HG02588 (cell line): ENCODE data around the gene MPI.
A peak's percentile ranks its signal among the peaks of the same experiment; 100 is the strongest.
"Not testable (repeated sequence)": the region's sequence is repeated elsewhere in the genome, so short reads cannot be mapped to it uniquely, and the experiment has no call there.

Source experiments
- ATAC-seq: cut with Tn5 transposase; IDR thresholded peaks from one replicate; pipeline ENCODE4 v1.9.1; 2021; ENCODE audit warnings: mild to moderate bottlenecking, moderate library complexity; ENCODE audit not compliant: unreplicated experiment

MPI gene

DNA sequence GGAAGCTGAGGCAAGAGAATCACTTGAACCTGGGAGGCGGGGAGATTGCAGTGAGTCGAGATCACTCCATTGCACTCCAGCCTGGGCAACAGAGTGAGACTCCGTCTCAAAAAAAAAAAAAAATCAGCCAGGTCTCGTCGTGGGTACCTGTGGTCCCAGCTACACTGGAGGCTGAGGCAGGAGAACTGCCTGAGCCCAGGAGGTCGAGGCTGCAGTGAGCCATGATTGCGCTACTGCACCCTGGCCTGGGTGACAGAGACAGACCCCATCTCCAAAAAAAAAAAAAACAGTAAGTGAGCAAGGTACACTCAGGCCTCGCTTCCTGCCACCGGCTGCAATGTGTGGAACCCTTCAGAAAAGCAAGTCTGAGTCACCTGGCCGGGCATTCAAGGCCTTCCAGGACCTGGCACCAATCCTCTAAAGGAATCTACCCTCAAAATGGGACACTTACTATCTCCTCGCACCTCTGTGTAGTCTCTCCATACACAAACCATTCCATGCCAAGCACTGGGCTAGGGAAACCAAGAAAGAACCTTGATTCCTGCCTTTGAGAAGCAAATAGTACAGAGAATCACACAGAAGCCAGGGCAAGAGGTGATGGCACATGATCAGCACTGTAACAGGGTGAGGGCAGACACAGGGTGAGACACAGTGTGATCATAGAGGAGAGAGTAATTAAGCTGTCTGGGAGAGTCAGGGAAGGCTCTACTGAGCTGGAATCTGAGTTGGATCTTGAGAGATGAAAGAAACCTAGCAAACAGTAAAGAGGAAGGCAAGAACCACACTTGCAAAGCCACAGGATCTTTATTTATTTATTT lies 26.4 kb upstream of the MPI start:
- no peak for ATAC-seq

DNA sequence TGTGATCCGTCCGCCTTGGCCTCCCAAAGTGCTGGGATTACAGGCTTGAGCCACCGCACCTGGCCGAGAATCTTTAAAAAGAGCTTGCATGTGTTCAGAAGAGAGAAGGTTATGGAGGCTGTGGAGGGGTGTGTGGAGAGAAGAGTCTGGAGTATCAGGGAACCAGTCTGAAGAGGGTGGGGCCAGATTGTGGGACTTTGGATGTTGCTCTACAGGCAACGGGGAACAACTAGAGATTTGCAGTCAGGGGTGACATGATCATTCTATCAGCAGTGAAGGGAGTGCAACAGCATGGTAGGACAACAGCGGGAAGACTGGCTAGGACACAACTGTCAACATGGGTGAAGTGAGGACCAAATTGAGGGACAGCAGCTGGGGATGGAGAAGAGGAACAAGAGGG lies 25.5 kb upstream of the MPI start:
- no peak for ATAC-seq

DNA sequence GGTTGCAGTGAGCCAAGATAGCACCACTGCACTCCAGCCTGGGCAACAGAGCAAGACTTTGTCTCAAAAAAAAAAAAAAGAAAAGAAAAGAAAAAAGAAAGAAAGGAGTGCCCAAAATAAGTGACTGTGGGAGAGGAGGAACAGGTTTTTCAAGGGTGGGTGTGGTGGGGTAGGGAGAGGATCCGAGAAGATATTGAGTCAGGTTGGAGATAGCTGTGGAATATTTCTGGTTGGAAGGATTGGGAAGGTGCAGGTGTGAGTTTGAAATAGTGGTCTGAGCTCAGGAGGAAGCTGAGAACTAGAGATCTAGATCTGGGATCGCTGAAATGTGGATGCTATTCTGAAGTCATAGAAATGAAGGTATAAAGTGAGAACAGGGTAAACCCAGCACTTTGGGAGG lies 24.5 kb upstream of the MPI start:
- no peak for ATAC-seq

DNA sequence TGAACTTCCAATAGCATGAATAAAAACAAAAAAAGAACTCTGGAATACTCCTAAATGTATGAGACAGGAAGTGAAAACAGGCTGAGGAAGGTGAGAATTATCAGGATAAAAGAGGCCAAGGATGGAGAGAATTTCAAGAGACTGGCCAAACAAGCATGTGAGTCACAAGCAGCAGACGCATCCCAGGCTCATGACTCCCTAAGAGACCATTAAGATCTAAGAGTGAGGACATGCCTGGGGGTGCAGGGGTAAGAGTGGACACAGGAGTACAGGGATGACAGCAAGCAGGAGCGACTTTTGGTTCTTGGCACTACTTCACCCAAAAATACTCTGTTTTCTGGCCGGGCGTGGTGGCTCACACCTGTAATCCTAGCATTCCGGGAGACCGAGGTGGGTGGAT lies 23.8 kb upstream of the MPI start:
- no peak for ATAC-seq

DNA sequence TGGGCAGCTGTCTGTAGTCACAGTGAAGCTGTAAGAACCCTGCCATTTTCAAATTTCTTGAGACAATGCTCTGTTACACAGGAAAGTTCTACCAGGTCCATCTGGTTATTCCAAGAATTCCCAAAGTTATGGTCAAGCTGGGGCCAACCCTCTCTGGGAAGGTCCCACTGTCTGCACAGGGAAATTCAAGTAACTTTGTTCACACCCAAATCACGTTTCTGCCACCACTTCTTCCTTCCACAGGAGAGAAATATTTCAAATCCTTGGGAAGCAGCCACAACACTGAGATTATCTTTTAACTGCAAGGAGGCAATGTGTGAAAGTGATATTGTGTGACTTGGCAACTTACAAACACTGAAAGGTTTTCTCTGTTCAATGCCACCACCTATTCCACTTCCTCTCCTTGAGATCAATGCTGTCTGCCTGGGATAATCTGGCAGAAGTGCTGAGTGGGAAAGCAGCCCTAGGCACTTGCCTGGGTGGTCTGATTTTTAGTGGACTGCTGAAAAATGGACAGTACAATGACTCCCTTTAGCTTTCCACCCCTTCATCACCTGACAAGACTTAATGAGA lies 22.3 kb upstream of the MPI start:
- no peak for ATAC-seq

DNA sequence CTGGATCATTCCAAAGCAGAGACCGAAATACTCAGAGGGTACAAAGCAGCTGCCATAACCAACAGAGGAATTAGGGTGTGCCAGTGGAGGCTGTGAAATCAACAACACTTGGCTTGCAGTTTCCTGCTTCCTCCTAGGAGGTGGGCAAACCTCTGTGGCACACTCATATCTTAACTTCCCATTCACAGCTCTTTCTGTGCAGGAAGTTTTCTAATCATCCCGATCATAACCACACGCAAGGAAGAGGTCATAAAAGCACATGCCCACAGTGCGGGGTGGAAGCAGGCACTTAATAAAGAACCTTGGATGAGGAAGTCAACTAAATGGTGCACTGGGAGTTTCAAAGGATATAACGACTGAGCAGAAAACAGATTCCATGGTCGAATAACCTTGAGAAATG lies 21.8 kb upstream of the MPI start:
- no peak for ATAC-seq

DNA sequence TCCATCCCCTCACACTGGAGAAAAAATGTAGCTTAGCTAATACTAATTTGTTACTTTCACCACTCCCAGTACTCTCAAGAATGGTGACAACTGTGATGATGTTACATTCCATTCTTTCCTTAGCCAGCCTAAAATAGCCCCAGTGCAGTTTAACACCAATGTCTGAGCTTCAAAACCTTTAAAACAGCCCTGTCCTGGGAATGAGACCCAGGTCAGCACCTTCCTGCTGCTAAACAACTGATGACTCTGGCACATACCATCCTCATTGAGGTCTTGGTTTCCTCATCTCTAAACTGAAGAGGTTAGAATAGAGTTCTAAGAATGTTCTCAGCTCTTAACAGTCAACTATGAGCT lies 20.5 kb upstream of the MPI start:
- ATAC-seq: no peak

DNA sequence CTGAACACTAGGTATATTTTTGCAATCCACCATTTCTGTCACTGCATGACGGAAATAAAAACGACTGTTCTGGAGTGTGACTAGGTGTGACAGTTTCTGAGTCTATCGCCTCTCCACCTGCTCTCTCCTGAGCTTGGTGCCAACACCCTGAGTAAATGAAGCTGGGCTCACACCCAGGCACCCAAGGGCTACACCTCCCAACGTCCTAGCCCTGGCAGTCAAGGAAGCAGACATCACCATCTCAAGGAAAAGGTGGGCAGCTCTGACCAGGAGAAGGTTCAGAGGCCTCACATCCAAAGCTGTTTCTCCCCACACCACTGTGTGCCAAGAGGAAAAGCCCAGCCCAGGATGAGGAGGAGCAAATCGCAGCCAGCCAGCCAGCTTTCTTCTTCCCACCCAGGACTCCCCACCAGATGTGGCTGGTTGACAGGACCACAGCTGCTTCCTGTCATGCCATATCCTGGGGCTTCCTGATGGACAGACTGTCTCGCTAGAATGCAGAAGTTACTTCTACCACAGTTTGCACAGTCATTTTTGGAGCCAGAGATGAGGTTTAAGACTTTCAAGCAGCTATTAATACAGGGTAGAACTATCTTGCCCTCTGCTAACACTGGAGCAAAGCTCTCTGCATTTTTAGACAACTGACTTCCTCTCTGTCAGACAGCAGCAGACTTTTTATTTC lies 20.0 kb upstream of the MPI start:
- ATAC-seq: peak; percentile 38

DNA sequence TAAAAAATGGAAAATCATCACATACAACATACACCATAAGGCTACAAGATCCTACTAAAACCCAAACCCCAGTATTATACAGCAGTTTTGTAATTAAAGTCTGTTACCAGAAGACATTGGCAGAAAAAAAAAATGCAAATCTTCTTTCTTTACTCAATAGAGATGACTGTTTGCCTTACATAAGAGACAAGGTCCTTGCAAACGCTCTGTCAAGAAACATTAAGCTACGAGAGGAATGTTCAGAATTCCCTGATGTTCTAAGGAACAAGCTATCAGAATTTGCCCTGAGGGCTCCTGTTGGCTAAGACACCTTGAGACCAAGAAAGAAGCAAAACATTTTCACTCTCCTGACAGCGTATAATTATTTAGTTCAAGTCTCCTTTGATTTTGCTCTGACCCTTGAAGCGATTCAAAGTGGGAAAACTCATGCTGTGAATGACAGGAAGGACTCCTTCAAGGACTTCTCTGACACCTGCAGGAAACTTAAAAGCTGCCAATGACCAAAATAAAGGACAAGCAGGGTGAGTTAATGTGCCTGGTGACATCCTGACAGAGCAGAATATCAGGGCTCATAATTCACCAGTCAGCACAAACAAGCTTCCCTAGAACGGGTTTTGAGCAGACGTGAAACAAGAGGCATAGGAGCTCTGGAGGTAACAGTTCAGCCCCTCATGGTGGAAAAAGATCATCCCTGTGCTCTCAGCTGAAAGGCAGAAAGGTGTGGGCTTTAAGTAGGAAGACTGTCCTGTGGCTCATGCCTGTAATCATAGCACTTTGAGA lies 19.2 kb upstream of the MPI start:
- ATAC-seq: no peak

DNA sequence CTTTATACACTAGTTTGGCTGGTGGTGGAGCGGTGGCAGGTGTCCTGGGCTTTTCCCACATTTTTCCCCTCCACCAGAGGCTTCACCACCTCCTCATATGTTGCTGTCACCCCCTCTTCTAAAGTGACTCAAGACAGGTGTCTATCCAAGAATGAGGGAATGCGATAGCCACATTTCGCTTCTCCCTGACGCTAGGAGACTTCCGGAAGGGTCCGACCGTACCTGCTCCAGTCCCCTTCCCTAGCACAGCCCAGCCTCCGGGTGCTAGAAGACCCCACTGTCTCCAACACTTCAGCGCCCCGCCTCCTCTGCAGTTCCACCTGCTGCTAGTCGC lies 17.2 kb upstream of the MPI start:
- no peak for ATAC-seq

DNA sequence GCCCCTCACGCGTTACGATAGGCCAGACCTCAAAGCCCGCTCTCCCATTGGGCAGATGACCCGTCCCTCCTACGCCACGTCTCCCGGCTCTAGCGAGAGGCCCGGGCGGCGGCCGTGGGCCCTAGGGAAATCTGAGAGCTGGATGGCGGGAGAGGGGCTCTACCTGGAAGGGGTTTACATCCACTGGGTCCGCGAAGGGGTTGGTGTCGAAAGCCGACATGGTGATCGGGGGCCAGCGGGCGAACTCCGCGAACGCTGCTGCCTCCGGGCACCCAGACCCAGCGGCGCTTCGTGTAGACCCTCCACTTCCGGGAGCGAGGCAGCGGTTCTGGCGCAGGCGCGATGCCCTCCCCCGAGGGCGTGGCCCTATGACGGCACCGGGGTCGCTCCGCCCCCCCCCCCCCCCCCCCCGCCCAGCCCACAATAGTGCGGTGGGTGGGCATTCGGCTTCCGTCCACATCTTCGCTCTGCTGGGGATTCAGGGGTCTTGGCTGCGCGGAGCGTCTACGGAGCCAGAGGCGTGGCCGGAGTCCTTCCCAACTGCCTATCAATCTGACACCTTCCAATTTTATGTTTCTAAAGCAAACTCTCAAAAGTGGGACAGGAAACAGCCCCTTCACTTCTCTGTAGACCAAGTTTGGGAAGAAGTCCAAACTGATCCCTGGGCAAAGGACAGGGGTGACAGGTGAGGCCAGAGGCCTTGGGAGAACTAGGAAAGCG lies 16.6 kb upstream of the MPI start, which contains the start of gene SCAMP2:
TSS of gene SCAMP2 (minus strand) at position 330 of the 720 bp plus-strand sequence. CDS start at position 220, 110 bp downstream.
- ATAC-seq: peak; percentile 76

DNA sequence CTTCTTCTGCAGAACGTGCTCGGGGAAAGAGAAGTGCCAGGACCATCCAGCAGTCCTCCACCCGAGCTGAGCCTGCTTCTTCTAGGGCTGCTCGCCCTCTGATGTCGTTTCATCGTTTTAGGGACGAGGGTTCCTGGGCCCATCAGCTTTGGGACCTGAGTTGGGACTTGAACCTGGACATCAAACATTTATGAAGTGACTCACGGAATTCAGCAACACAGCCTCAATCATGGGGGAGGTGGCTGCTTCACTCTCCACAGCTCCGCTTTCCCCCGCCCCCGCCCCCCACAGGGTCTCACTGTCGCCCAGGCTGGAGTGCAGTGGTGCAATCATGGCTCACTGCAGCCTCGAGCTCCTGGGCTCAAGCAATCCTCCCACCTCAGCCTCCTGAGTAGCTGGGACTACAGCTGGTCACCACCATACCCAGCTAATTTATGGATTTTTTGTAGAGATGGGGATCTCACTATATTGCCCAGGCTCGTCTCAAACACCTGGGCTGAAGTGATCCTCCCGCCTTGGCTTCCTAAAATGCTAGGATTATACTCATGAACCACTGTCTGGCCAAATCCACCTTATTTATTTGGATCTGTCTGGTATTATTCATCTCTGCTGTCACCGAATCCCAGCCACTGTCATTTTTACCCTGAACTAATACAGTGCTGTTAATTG lies 16.0 kb upstream of the MPI start:
- no peak for ATAC-seq

DNA sequence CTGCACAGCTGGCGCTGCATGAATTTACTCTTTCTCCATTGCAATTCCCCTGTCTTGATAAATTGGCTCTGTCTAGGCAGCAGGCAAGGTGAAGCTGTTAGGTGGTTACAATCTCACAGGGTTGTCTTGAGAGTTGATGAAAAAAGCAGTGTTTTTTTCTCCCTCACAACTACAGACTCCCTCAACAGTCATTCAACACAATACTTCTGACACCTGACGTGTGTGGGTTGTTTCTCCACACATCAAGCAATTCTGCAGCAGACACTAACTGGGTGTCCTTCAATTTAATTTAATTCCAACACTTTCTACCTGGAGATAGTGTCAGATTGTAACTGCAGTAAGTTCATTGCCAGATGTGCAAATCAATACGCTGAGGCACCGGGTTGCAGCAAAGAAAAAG lies 11.6 kb upstream of the MPI start:
- no peak for ATAC-seq

DNA sequence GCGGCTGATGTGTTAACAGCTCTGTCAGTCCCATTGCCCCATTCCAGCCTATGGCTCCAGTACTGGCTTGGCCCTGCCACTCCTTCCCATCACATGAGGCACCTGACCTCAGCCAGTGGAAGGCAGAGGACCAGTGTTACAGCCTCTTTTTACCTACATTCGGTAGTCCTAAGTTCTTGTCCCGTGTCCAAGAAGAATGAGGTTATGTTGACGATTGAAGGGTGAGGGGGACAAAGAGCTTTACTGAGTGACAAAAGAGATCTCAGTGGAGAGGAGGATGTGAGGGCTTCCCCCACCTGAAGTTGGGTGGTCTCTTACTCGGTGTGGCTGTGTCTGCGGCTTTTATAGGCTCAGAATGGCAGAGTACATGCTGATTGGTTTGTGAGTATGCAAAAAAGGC lies 7.3 kb upstream of the MPI start:
- no peak for ATAC-seq

DNA sequence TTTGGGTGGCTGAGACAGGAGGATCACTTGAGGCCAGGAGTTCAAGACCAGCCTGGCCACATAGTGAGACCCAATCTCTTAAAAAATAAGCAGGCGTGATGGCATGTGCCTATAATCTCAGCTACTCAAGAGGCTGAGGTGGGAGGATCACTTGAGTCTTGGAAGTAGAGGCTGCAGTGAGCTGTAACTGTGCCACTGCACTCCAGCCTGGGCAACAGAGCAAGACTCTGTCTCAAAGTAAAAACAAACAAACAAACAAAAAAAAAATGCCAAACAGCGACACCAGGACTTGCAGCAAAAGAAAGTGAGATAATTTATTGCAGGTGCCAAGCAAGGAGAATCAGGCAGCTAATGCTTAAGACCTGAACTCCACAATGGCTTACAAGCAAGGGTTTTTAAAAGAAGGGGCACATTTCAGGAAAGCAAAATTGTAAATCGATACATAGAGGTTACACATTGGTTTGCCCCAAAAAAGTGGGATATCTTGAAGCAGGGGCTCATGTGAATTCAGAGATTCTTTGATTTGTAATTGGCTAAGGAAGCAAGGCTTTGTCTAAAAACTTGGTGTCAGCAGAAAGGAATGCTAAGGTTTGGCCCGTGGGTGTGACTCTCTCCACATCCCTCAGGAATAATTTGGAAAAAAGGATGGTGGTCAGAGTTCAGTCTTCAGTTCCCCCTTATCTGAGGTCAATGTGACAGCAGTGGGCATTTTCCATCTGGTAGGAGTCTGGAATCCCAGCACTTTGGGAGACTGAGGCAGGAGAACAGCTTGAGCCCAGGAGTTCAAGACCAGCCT lies 5.2 kb upstream of the MPI start:
- ATAC-seq: no peak

DNA sequence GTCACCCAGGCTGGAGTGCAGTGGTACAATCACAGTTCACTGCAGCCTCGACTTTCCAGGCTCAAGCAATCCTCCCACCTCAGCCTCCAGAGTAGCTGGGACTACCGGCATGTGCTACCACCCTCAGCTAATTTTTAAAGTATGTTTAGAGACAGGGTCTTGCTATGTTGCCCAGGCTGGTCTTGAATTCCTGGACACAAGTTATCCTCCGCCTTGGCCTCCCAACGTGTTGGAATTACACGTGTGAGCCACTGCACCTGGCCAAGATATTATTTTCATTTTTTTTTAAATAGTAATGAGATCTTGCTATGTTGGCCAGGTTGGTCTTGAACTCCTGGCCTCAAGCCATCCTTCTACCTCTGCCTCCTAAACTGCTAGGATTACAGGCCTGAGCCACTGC lies 4.4 kb upstream of the MPI start:
- ATAC-seq: no peak

DNA sequence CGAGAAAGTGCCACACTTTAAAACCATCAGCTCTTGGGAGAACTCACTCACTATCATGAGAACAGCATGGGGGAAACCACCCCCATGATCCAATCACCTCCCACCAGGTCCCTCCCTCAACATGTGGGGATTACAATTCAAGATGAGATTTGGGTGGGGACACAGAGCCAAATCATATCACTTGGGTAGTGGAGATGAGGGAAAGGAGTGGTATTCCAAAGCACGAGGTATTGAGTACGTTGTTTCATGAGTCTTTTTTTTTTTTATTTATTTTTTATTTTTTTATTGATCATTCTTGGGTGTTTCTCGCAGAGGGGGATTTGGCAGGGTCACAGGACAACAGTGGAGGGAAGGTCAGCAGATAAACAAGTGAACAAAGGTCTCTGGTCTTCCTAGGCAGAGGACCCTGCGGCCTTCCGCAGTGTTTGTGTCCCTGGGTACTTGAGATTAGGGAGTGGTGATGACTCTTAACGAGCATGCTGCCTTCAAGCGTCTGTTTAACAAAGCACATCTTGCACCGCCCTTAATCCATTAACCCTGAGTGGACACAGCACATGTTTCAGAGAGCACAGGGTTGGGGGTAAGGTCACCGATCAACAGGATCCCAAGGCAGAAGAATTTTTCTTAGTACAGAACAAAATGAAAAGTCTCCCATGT lies 2.2 kb upstream of the MPI start:
- not testable (repeated sequence) for ATAC-seq

DNA sequence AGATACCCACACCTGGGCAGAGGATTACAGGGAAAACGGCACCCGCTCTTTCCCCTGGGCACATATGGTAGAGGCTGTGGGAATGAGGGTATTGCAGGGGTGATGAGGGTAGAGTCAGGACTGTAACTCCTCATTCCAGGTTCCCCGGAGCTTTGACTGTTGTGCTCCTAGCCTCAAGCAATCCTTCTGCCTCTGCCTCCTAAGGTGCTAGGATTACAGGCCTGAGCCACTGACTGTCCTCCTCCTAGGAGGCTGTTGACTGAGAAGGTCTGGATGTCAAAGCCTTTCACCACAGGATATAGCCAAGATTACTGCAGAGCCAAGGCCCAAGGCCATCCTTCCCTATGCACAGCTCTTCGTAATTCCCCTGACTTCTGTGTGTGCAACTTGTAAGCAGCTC lies 1.1 kb upstream of the MPI start:
- no peak for ATAC-seq

DNA sequence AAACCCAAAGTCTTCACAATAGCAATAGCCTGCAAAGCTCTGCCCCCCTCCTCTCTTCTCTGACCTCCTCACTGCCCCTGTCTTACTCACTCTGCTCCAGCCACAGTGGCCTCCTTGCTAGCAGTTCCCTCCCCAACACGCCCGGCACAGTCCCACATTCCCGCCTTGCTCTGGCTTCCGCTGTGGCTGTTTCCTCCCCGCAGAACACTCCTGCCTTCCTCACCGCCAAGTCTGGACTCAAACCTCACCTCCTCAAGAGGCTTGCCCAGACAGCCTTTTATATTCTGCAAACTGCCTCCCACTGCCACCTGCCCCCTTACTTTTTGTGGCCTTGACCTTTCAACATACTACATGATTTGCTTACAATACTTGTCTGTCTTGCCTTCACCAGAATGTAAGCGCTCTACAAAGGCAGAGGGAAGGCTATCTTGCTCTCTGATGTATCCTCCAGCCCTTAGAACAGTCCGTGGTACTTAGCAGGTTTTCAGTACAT lies 406 bp upstream of the MPI start:
- ATAC-seq: peak; percentile 7
